Erythroblast (primary cell): ENCODE results near the gene TIMM23.
"Not testable (repeated sequence)": the region's sequence is repeated elsewhere in the genome, so short reads cannot be mapped to it uniquely, and the experiment has no call there.

Experiments used
- DNase-seq, 2 experiments: peaks; one replicate each; lab custom pipeline; 2025; lab: John Stamatoyannopoulos, UW
- GATA1 ChIP-seq: IDR thresholded peaks from 2 replicates; pipeline ENCODE4 v1.6.1; 2011; ENCODE audit warnings: low read depth, mild to moderate bottlenecking, control low read depth, low read length, moderate library complexity
- POLR2A ChIP-seq: IDR thresholded peaks from 2 replicates; pipeline ENCODE4 v1.6.1; 2011; ENCODE audit warnings: mild to moderate bottlenecking, low read length

Gene TIMM23

DNA sequence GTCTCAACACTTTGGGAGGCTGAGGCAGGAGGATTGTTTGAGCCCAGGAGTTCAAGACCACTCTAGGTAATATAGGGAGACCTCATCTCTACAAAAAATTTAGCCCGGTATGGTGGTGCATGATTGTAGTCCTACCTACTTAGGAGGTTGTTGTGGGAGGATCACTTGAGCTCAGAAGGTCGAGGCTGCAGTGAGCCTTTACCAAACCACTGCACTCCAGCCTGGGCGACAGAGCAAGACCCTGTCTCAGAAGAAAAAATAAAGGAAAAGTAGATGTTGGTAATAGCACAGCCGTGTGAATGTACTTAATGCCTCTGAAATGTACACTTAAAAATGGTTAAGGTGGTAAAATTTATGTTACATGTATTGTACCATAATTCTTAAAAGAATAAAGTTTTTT is 25.3 kb downstream of the TIMM23 start:
- no peak for DNase-seq
- TF ChIP-seq POLR2A, result no peak
- TF ChIP-seq GATA1, result no peak

DNA sequence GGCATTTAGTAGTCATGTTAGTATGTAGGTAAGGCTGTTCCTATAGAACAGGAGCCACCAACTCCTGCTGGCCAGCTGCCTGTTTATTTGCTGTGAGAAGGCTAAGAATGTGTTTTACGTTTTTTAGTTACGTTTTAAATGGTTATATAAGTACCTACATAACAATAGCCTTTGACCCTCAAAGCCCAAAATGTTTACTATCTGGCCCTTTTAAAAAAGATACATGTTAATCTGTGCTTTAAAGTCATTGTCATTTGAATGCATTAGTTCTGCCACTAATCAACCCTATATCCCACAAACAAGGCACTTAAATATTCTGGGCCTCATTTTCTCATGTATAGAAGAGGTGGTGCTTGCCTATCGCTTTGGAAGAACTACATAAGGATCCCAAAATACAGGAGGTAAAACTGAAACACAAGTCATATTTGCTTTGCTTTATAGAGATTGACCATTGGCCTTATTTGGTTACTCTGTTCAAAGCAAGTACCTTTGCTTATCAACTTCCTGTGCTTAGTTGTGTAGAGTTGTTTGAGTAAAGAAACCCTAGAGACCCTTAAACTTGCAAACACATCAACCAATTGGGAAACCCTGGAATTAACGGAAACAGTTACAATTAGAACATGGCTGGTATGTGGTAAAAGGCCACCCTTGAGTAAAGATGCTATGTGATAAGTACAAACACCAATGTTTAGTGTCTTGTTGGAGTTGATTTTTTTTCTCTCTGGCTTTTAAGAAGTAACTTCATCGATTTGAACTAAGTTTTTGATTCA is 25.9 kb downstream of the TIMM23 start:
- no peak for DNase-seq
- TF ChIP-seq POLR2A, result no peak
- TF ChIP-seq GATA1, result no peak

DNA sequence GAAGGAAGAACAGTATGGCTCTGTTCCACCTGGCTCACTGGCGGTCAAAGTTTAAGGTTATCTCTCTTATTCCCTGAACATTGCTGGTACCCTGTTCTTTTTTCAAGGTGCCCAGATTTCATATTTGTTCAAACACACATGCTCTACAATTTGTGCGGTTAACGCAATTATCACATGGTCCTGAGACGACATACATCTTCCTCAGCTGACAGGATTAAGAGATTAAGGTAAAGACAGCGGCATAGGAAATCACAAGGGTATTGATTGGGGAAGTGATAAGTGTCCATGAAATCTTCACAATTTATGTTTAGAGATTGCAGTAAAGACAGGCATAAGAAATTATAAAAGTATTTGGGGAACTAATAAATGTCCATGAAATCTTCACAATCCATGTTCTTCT is 27.7 kb downstream of the TIMM23 start:
- not testable (repeated sequence) for DNase-seq

DNA sequence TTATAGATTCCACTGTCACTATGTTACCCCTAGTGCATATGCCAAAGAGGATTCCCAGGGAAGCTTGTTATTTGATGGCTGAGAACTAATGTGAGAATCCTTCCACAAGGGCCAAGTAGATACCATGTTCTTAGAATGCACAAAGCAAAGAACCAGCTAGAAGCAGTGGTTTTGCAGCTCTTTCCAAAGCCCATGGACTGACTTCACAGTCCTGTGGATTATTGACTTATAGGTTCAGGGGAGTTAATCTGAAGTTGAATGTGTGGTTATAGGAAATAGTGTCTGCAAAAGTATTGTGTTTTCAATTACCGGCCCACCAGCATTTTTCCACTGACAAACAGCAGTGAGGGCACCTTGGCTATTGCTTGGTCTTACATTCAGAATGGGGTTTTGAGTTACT is 28.2 kb downstream of the TIMM23 start:
- DNase-seq, result no peak
- TF ChIP-seq POLR2A (no peak), GATA1 (no peak)

DNA sequence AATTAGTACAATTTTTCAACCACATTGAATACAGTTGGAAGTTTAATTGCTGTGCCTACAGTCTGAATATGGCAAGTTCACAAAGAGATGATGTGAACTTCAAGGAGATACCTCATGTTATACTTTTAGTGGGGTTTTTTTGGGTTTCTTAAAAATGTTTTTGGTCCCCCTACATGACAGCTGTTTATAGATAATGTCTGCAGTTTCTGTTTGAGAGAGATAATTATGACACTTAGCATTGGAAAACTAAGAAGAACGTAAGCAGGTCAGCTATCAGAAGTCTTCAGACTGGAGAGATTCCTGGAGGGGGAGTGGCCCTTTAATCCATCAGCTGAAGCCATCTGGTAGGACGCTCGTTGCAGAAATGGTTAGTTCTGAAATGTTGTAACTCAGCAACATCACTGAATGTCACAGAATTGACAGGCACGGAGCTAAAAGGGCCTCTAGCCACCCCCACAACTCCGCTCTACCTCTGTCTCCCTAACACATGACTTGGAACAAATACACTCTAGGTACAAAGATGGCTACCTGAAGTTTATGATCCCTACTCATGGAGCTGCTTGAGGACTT is 29.0 kb downstream of the TIMM23 start:
- peak; percentile 98 to 100 for DNase-seq
- peak; percentile 89 for TF ChIP-seq GATA1
- TF ChIP-seq POLR2A, result peak; percentile 72

DNA sequence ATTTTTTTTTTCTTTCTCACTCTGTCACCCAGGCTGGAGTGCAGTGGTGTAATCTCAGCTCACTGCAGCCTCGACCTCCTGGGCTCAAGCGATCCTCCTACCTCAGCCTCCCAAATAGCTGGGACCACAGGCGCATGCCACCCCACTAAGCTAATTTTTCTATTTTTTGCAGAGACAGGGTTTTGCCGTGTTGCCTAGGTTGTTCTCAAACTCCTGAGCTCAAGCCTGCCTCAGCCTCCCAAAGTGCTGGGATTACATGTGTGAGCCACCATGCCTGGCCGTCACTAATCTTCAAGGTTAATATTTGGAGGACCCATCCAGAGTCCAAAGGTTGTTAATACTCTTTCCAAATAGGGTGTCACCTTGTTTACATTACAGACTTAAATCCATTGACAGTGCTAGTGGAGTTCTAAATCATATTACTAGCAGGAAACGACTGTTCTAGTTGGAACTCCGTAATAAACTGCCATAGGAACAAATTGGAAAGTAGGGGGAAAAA is 29.9 kb downstream of the TIMM23 start:
- DNase-seq, result peak in 1 of 2 experiments; percentile 67

DNA sequence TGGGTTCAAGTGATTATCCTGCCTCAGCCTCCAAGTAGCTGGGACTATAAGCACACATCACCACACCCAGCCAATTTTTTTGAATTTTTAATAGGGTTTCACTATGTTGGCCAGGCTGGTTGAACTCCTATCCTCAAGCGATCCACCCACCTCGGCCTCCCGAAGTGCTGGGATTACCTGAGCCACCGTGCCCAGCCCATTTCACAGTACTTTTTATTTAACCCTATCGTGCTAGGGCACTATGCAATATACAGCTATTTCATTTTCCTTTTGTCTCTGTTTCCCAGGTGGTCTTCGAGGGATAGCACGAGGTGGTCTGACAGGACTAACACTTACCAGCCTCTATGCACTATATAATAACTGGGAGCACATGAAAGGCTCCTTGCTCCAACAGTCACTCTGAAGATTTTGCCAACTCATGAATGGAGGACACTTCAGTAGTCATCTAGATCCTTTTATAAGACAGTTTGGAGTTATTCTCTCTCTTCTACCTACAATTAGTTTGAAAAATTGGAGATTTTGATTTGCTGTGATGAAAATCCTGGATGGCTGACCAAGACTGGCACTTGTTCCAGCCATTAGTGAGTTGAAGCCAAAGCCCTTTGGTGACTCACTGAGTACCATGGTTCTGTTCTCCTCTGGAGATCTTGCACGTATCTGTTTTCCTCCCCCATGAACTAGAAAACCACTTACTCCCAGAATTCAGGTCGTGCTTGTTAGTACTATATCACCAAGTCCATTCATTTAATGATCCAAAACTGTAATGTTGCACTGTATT is 30.8 kb downstream of the TIMM23 start:
- TF ChIP-seq GATA1, result no peak
- no peak for TF ChIP-seq POLR2A

DNA sequence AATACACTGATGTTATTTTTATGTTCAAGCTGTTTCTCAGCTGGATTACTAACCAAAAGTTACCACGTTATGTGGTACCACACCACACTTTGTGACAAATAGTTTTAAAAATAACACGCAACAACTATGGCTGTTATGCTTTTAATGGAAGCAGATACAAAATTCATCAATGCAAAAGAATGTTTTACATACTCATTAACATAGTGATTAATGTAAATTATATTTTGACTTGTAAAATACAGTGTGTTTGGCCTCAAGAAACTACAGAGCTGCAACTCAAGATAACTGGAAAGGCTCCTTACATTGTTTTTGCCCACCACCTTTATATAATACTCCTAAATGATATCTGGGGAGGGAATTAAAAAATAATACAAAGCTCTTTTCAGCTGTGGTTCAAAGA is 32.7 kb downstream of the TIMM23 start:
- TF ChIP-seq POLR2A, result no peak
- DNase-seq, result no peak

More for the DNA sequence above, 30.8 kb downstream of the TIMM23 start:
- DNase-seq, result peak in 1 of 2 experiments; percentile 57

DNA sequence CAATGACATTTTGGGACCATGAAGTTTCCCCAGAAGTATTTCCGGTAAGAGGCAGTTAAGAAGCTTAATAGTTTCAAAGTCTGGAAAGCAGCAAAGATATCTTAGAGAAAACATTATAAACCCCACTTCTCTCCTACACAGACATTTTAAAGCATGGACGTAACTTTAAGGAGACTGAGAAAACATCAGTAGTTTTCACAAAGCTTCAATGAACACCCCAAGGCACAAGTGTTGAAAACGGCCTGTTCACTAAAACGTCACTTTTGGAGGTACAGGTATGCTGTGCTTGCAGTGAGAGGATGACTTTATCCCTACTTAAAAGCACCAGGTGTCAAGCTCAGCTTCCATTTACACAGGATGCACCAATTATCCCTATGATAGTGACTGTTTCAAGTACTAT is 33.1 kb downstream of the TIMM23 start:
- TF ChIP-seq GATA1 (no peak), POLR2A (no peak)
- no peak for DNase-seq

DNA sequence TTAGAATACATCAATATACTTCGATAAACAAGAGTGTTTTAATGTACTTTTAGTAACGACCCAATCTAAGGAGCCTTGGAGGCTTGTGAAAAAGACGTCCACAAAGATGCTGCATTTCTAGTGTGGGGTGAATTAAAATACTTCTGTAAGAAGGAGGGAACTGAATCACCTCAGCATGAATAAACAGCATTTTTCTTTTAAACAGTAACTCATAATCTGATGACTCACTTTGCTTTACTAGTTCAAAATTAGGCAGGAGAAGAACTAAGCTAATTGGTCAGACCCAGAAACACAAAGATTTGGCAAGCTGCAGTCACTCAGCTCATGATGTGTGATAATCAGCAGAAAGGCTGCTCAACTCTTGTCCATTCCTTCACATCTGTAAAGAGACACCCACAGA is 33.9 kb downstream of the TIMM23 start:
- TF ChIP-seq GATA1 (no peak), POLR2A (no peak)
- peak; percentile 66 to 75 for DNase-seq

DNA sequence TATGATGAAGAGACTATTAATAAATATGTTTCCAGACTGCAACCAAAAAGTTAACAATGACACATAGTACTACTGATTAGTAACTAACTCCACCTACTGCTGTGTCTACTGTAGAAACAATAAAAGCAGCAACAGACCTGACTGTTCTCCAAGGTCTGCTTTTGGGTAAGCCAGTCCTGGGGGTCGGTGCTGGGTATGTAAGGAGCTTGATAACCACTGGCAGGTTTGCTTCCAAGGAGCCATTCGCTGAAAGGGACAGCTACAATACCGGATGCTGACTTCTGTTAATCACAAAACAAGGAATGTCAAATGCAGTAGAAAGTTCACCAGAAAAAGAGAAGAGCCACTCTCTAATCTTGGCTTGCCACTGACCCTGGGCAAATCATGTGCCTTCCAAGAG is 40.5 kb downstream of the TIMM23 start:
- no peak for TF ChIP-seq GATA1
- TF ChIP-seq POLR2A, result no peak
- no peak for DNase-seq

DNA sequence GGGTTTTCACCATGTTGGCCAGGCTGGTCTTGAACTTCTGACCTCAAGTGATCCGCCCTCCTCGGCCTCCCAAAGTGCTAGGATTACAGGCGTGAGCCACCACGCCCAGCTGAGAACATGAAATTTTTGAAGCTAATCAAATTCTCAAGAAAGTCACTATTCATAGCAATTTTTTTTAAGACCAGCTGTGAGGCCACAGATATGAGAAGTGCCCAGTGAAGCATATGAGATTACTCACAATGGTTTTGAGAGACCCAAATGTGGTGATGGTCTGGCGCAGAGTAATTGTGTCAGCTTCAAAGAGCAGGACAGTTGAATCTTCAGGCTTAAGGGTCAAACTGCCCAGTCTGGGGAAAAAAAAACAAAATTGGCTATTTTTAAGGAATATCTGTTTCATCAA is 41.9 kb downstream of the TIMM23 start:
- DNase-seq, result peak in 1 of 2 experiments; percentile 59
- TF ChIP-seq GATA1 (no peak), POLR2A (no peak)

DNA sequence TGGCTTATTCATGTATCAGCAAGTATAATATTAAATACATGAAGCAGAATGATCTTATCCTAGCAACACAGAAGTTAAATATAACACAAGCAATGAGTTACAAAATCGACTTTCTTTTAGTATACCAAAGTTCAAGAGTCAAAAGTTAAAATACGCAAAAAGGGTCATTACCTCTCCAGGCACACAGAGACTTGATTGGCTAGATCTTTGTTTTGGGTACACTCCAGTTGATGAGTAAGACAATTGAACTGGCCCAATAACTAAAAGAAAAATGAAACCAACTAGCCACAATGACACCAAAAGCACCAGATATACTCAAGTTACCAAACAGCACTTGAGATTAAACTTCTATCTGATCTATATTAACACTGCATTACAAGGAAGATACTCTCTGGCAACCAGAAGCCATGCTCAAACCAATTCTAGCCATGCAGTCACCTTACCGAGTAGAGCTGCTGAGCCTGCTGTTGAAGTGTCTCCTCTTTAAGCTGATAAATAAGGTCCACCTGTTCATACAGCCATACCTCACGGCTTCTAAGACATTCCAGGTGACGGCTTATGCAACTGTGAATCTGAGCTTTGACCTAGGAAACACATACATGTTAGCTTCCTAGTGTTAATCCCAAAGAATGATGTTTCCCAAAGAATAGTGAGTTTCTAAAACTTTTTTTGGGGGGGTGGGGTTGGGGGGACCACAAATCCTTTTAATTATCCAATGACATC is 42.6 kb downstream of the TIMM23 start:
- DNase-seq, result peak in 1 of 2 experiments; percentile 17
- TF ChIP-seq GATA1 (no peak), POLR2A (no peak)

DNA sequence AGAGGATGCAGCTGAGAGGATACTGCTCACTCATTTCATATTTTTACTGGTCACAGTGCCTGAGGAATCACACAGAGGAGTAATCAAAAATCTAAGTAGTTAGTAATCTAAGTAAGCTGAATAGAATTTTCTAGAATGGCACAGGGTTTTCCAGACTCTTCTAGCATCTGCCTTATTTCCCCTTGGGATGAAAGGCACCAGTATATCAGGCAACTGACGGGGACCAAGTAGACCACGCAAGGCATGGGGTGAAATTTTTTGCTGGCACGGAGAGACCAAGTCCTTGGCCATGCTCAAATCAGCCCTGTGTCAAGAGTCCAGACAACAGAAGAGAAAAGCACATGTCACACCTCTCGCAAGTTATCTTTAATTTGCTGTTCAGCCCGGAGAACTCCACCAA is 43.9 kb downstream of the TIMM23 start:
- no peak for TF ChIP-seq POLR2A
- no peak for TF ChIP-seq GATA1
- DNase-seq, result no peak
